Kidney epithelial cell (primary cell): ENCODE data around the gene TRMU. TPM values are rescaled to one million over a fixed set of nuclear protein-coding genes. Genes with fewer than 3 reads are reported as not detected.
A peak's percentile ranks its signal among the peaks of the same experiment; 100 is the strongest.

ENCODE experiments used
- DNase-seq: peaks from one replicate; pipeline ENCODE4 v3.0.0-alpha.2; 2010; ENCODE audit warnings: low read depth
- H3K27me3 ChIP-seq: 2 replicates; pipeline ENCODE4 v1.6.0; 2011; ENCODE audit warnings: low read length; ENCODE audit not compliant: control insufficient read depth, insufficient read depth
- H3K36me3 ChIP-seq: 2 replicates; pipeline ENCODE4 v1.5.1; 2011; ENCODE audit warnings: low read length; ENCODE audit not compliant: control insufficient read depth, insufficient read depth
- H3K4me3 ChIP-seq: 2 replicates; pipeline ENCODE4 v1.5.1; 2011; ENCODE audit warnings: low read depth, mild to moderate bottlenecking, control low read depth, low read length
- CTCF ChIP-seq: IDR thresholded peaks from 2 replicates; pipeline ENCODE4 v1.5.1; 2011; ENCODE audit warnings: mild to moderate bottlenecking, moderate library complexity, low read length, control low read depth, inconsistent platforms; ENCODE audit not compliant: insufficient read depth, poor library complexity, severe bottlenecking
- total RNA-seq: library from RNA; depleted of rRNA; stranded (reverse); fragments of >200 nt; gene quantifications from 2 replicates; pipeline ENCODE4 v1.2.3, GENCODE V29; 2015

Gene TRMU
- total RNA-seq, 1 donor from 2014 or later, result 20.8 TPM

GRCh38 chr22:46387748-46388147 is 52.2 kb downstream of the TRMU start:
- DNase-seq, result no peak
- Histone ChIP-seq H3K36me3 (peaks cover 5% of the 10 kb centered on the region), H3K4me3 (no peak overlapping the region), H3K27me3 (no peaks in the 10 kb centered on the region)
- TF ChIP-seq CTCF, result no peak

DNA sequence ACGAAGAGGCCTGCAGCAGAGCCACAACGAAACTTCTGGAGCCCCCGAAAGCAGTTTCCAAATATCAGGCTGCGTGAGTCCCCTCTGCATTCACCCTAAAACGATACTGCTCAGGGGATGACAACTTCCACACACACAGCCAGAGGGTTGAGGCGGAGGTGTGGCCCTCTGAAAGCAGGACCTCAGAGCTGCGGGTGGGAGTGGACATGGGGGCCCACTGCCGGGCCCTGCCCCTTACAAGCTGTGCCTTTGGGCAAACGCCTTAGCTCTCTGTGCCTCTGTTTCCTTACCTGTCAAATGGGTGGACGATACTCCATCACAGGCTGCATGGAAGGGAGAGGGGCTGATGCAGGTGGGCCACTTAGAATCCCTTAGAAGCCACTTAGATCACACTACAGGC is 53.1 kb downstream of the TRMU start:
- Histone ChIP-seq H3K27me3 (no peaks in the 10 kb centered on the region), H3K4me3 (no peak overlapping the region), H3K36me3 (peaks cover 5% of the 10 kb centered on the region)
- no peak for TF ChIP-seq CTCF
- DNase-seq, result no peak

GRCh38 chr22:46389081-46389480 is 53.6 kb downstream of the TRMU start:
- TF ChIP-seq CTCF, result no peak
- DNase-seq, result no peak
- H3K4me3 ChIP-seq, result no peak overlapping the region
- H3K36me3 ChIP-seq, result peaks cover 5% of the 10 kb centered on the region
- no peaks in the 10 kb centered on the region for H3K27me3 ChIP-seq

DNA sequence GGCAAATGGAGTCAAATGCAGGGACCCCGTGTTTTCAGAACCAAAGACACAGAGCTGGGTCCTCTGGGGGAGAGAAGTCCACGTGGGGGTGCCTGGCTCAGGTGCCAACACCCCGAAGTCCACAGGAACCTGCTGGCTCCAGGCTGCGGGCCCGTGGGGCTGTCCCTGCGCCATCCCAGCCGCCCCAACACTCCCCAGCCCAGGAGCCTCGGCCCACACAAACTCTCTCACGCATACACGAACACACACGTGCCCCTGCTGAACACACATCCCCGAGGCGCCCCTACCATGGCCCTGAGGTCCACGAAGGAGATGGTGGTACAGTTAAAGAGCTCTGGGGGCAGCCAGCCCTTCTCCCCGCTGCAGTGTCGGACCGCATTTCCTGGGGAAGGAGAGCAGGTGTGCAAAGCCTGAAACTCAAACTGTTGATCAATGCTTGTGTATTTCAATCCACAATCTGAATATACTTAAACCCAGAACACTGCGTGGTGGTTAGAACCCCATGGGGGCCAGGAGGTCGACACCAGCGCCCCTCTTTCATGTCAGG is 54.7 kb downstream of the TRMU start:
- H3K4me3 ChIP-seq, result no peak overlapping the region

DNA sequence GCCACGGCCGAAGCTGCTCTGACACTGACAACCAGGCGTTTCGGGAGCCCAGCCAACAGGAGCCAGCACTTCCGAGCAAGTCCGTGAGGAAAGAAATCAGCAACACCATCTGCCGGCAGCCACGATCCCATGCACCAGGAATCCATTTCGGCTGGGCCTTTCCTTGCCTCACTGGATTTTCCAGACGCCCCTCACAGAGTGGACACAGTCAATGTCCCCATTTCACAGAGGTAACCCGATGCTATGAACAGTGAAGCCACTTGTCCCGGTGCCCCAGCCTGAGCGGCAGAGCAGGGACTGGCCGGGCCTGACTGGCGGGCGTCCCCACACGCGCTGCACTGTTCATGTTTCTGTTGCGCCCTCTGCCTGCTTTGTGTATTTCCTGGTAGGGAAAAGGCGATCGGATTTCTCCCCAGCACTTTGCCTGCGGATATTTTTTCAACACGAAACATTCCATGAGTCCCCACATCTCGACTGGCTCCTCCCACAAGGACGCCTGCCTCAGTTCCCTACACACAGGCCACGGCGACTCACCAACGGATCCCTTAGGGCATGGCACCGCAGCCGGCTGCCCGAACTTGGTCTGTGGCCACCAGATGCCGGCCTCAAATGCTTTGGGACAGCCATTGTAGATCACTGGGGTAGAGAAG is 55.3 kb downstream of the TRMU start:
- TF ChIP-seq CTCF, result peak; percentile 58
- H3K36me3 ChIP-seq, result peaks cover 5% of the 10 kb centered on the region
- H3K4me3 ChIP-seq, result no peak overlapping the region
- H3K27me3 ChIP-seq, result no peaks in the 10 kb centered on the region
- DNase-seq, result no peak

More for the DNA sequence above, 54.7 kb downstream of the TRMU start:
- no peak for DNase-seq
- no peaks in the 10 kb centered on the region for H3K27me3 ChIP-seq
- H3K36me3 ChIP-seq, result peaks cover 5% of the 10 kb centered on the region
- TF ChIP-seq CTCF, result no peak

DNA sequence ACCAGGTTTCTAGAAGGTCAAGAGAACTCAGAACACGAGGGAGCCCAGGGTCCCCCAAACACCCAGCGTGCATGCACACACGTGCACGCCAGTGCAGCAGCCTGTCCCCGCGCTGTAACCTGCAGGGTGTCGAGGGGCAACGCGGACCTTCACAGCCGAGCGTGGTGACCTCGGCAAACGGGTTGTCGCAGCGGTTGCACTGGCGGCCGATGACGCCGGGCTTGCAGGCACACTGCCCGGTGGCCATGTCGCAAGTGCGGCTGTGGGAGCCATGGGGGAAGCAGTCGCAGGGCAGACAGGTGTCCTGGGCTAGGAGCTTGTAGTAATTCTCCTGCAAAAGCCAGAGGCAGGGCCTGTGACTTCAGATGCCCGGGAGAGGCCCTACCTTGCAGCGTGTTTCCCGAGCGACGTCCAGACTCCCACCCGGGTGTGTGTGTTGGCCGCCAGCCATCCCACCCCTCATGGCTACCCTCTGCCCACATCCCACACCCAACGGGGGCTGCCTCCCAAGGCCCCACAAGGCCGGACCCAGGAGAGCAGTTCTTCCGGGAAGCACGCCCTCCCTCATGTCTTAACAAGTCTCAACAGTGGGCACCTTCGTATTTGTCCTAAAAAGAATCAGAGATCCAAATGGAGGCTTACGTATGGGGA is 56.1 kb downstream of the TRMU start:
- Histone ChIP-seq H3K27me3 (no peaks in the 10 kb centered on the region), H3K4me3 (no peak overlapping the region), H3K36me3 (peaks cover 4% of the 10 kb centered on the region)
- DNase-seq, result no peak
- TF ChIP-seq CTCF, result no peak
